MM.1S (cell line): ENCODE data around the gene HMGB2.

ENCODE experiments used
- DNase-seq: peaks from one replicate; pipeline ENCODE4 v3.0.0-alpha.2; 2015
- H2AFZ ChIP-seq: fragments of 300-600 bp; sonication (generic); 2 replicates; pipeline ENCODE4 v1.6.0; 2016; ENCODE audit warnings: antibody characterized with exemption, low read length
- H3F3A ChIP-seq: fragments of 300-600 bp; sonication (generic); 2 replicates; pipeline ENCODE4 v1.6.1; 2016; ENCODE audit warnings: mild to moderate bottlenecking, antibody characterized with exemption, low read length, moderate library complexity, mixed read lengths; ENCODE audit not compliant: insufficient read depth
- H3K27ac ChIP-seq: fragments of 300-600 bp; sonication (generic); 2 replicates; pipeline ENCODE4 v1.5.1; 2016; ENCODE audit warnings: mild to moderate bottlenecking, low read length
- H3K27me3 ChIP-seq: fragments of 300-600 bp; sonication (generic); replicated peaks from 2 replicates; pipeline ENCODE4 v1.6.0; 2016; ENCODE audit warnings: low read length; ENCODE audit not compliant: insufficient read depth
- H3K36me3 ChIP-seq: fragments of 300-600 bp; sonication (generic); replicated peaks from 2 replicates; pipeline ENCODE4 v1.6.1; 2016; ENCODE audit warnings: mild to moderate bottlenecking, low read length, mixed read lengths; ENCODE audit not compliant: insufficient read depth
- H3K4me1 ChIP-seq: fragments of 300-600 bp; sonication (generic); 2 replicates; pipeline ENCODE4 v1.6.1; 2016; ENCODE audit warnings: low read length, mixed read lengths
- H3K4me2 ChIP-seq: fragments of 300-600 bp; sonication (generic); 2 replicates; pipeline ENCODE4 v1.6.0; 2016; ENCODE audit warnings: low read depth, low read length
- H3K4me3 ChIP-seq: fragments of 300-600 bp; sonication (generic); 2 replicates; pipeline ENCODE4 v1.5.1; 2016; ENCODE audit warnings: low read length, mixed read lengths
- H3K79me2 ChIP-seq: fragments of 300-600 bp; sonication (generic); 2 replicates; pipeline ENCODE4 v1.6.1; 2016; ENCODE audit warnings: mixed run types, low read length, mixed read lengths
- H3K9ac ChIP-seq: fragments of 300-600 bp; sonication (generic); 2 replicates; pipeline ENCODE4 v1.6.1; 2016; ENCODE audit warnings: low read length, mixed read lengths
- H3K9me2 ChIP-seq: fragments of 300-600 bp; sonication (generic); replicated peaks from 2 replicates; pipeline ENCODE4 v1.6.1; 2016; ENCODE audit warnings: mild to moderate bottlenecking, low read length, mixed read lengths; ENCODE audit not compliant: insufficient read depth
- H3K9me3 ChIP-seq: fragments of 300-600 bp; sonication (generic); replicated peaks from 2 replicates; pipeline ENCODE4 v1.6.1; 2016; ENCODE audit warnings: mild to moderate bottlenecking, low read length, mixed read lengths; ENCODE audit not compliant: insufficient read depth
- H4K20me1 ChIP-seq: fragments of 300-600 bp; sonication (generic); 2 replicates; pipeline ENCODE4 v1.6.1; 2016; ENCODE audit warnings: mild to moderate bottlenecking, low read length, moderate library complexity, mixed read lengths; ENCODE audit not compliant: insufficient read depth
- EZH2 ChIP-seq: fragments of 300-600 bp; sonication (generic); optimal IDR thresholded peaks from 2 replicates; pipeline ENCODE3; 2017; ENCODE audit warnings: low read depth, mild to moderate bottlenecking, antibody characterized with exemption, low read length, mixed read lengths
- EZH2phosphoT487 ChIP-seq: fragments of 300-600 bp; sonication (generic); IDR thresholded peaks from 2 replicates; pipeline ENCODE4 v1.6.1; 2018; ENCODE audit warnings: antibody characterized with exemption, low read length
- TF ChIP-seq, protein P1 (sequence below): fragments of 300-600 bp; sonication (generic); IDR thresholded peaks from 2 replicates; pipeline ENCODE4 v1.5.1; 2016; ENCODE audit warnings: antibody characterized with exemption, low read length, mixed read lengths

HMGB2 gene

GRCh38 chr4:173347467-173347866, 13.3 kb upstream of the HMGB2 start:
- Histone ChIP-seq H3F3A (no peaks in the 10 kb centered on the region), H3K79me2 (no peaks in the 10 kb centered on the region), H2AFZ (no peak overlapping the region), H3K9me2 (no peaks in the 10 kb centered on the region), H3K9ac (no peak overlapping the region), H3K4me2 (no peak overlapping the region), H3K27me3 (no peaks in the 10 kb centered on the region), H3K9me3 (no peaks in the 10 kb centered on the region), H3K4me3 (no peak overlapping the region), H3K27ac (no peak overlapping the region), H4K20me1 (no peaks in the 10 kb centered on the region), H3K36me3 (no peaks in the 10 kb centered on the region), H3K4me1 (no peaks in the 10 kb centered on the region)
- DNase-seq: no peak
- TF ChIP-seq EZH2 (no peak), EZH2phosphoT487 (no peak)
- TF ChIP-seq, protein P1, sequence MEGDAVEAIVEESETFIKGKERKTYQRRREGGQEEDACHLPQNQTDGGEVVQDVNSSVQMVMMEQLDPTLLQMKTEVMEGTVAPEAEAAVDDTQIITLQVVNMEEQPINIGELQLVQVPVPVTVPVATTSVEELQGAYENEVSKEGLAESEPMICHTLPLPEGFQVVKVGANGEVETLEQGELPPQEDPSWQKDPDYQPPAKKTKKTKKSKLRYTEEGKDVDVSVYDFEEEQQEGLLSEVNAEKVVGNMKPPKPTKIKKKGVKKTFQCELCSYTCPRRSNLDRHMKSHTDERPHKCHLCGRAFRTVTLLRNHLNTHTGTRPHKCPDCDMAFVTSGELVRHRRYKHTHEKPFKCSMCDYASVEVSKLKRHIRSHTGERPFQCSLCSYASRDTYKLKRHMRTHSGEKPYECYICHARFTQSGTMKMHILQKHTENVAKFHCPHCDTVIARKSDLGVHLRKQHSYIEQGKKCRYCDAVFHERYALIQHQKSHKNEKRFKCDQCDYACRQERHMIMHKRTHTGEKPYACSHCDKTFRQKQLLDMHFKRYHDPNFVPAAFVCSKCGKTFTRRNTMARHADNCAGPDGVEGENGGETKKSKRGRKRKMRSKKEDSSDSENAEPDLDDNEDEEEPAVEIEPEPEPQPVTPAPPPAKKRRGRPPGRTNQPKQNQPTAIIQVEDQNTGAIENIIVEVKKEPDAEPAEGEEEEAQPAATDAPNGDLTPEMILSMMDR: no peak

DNA sequence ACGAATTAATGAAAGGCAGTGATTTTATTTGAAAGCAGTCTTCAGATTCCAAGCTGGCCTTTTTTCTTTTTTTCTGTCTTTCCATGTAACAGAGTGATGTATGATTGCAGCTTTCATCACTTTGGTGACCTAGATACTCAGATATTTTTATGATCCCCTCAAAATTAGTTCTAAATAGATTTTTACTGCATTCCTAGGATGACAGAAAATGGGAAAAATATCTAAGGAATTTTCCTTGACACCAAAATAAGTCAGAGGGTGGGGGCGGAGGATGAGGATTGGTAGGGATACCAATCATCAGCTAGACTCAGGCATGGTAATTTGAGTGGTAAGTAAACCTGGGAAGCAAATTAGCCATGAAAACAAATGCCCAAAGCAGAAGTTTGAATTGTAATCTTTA, 11.9 kb upstream of the HMGB2 start:
- Histone ChIP-seq H3K27me3 (no peaks in the 10 kb centered on the region), H3K79me2 (no peaks in the 10 kb centered on the region), H3K4me2 (no peak overlapping the region), H3K4me1 (no peaks in the 10 kb centered on the region), H3K9me3 (no peaks in the 10 kb centered on the region), H3K9me2 (no peaks in the 10 kb centered on the region), H3K36me3 (no peaks in the 10 kb centered on the region), H3K9ac (no peak overlapping the region), H3K27ac (no peak overlapping the region), H2AFZ (no peak overlapping the region), H3K4me3 (no peak overlapping the region), H4K20me1 (no peaks in the 10 kb centered on the region), H3F3A (no peaks in the 10 kb centered on the region)
- TF ChIP-seq, protein P1: no peak
- DNase-seq: no peak

DNA sequence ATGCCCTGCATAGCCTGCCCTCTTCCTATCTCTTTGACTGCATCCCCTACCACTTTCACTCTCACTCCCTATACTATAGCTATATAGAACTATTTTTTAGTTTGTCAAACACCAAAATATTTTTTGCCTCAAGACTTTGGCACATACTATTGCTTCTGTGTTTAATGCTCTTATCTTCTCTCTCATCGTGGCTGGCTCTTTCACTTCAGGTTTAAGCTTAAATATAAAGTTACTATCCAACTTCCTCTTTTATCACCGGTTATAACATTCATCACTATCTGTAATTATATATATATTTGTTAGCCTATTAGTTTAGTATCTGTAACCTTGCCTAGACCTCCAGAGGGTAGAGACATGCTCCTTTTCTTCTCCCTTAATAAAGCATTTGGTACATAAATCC, 11.5 kb upstream of the HMGB2 start:
- TF ChIP-seq, protein P1: no peak
- TF ChIP-seq EZH2 (no peak), EZH2phosphoT487 (no peak)
- no peak for DNase-seq
- no peaks in the 10 kb centered on the region for H3K79me2 ChIP-seq
- no peak overlapping the region for H3K4me3 ChIP-seq
- no peaks in the 10 kb centered on the region for H3F3A ChIP-seq
- no peak overlapping the region for H3K4me2 ChIP-seq
- H3K27me3 ChIP-seq: no peaks in the 10 kb centered on the region
- no peaks in the 10 kb centered on the region for H4K20me1 ChIP-seq
- H3K9me2 ChIP-seq: no peaks in the 10 kb centered on the region
- H3K4me1 ChIP-seq: no peaks in the 10 kb centered on the region
- no peak overlapping the region for H3K27ac ChIP-seq
- no peaks in the 10 kb centered on the region for H3K36me3 ChIP-seq
- no peak overlapping the region for H3K9ac ChIP-seq
- no peaks in the 10 kb centered on the region for H3K9me3 ChIP-seq
- H2AFZ ChIP-seq: no peak overlapping the region
